K562 (cell line): ENCODE results near the gene TMEM33. TPM values are rescaled to one million over a fixed set of nuclear protein-coding genes. Genes with fewer than 3 reads are reported as not detected.

Source experiments
- ATAC-seq: fragments of 200-7000 bp; cut with Tn5 transposase; 3 replicates; pipeline ENCODE4 v1.9.1; 2020; ENCODE audit warnings: moderate library complexity
- BruUV-seq: library from RNA; stranded (reverse); fragments of 400-500 nt; replicated peaks from 2 replicates; lab custom pipeline; 2021; lab: Mats Ljungman, UMichigan
- CTCF ChIA-PET: fragments of 300-600 bp; formaldehyde crosslinking; extraction: SDS; loops from one replicate; lab custom pipeline; 2021; ENCODE audit warnings: low intra/inter-chr PET ratio; lab: Yijun Ruan, JAX
- POLR2A ChIA-PET: fragments of 300-600, 350-650 bp; sonication (Branson Sonifier 250); formaldehyde crosslinking; extraction: SDS; loops from one replicate; lab custom pipeline; 2021; ENCODE audit warnings: antibody characterized with exemption, inconsistent platforms; lab: Yijun Ruan, JAX
- DNase-seq, 4 experiments: peaks; one replicate each; pipeline versions ENCODE4 v3.0.0 to v3.0.0-alpha.2; 2011 to 2018; ENCODE audit warnings: low spot score in 3 of 4, mixed read lengths in 3 of 4; ENCODE audit errors: extremely low read depth in 1 of 4
- FAIRE-seq: peaks from 2 replicates; lab custom pipeline; 2011; peaks lifted over from hg19 to GRCh38; lab: Jason Lieb, UNC
- H2AFZ ChIP-seq: 2 replicates; pipeline ENCODE4 v1.6.0; 2011; ENCODE audit warnings: low read depth, low read length, control low read depth, inconsistent platforms
- H3K27ac ChIP-seq: fragments of 200-600 bp; 3 replicates; pipeline ENCODE4 v1.8.0; 2011; ENCODE audit warnings: low read depth, mild to moderate bottlenecking, control low read depth, inconsistent platforms, low read length, moderate library complexity, mixed read lengths; ENCODE audit errors: extremely low read depth
- H3K27me3 ChIP-seq, 2 experiments: fragments of 300-600 bp in 1 of 2; 2 replicates in 1 of 2; 3 replicates in 1 of 2; pipeline versions ENCODE4 v1.6.0 to v1.8.0; 2011; ENCODE audit warnings: inconsistent platforms in 2 of 2, low read length in 2 of 2, mild to moderate bottlenecking in 1 of 2, mixed read lengths in 1 of 2, moderate library complexity in 1 of 2; ENCODE audit not compliant: control insufficient read depth in 2 of 2, insufficient read depth in 2 of 2
- H3K36me3 ChIP-seq: fragments of 300-600 bp; 3 replicates; pipeline ENCODE4 v1.8.0; 2011; ENCODE audit warnings: mild to moderate bottlenecking, low read length, inconsistent platforms; ENCODE audit not compliant: control insufficient read depth, insufficient read depth
- H3K4me1 ChIP-seq, 2 experiments: fragments of 200-600 bp in 1 of 2; replicated peaks in 1 of 2; 2 replicates in 1 of 2; 3 replicates in 1 of 2; pipeline versions ENCODE4 v1.5.1 to v1.8.0; 2011; ENCODE audit warnings: inconsistent platforms in 2 of 2, low read length in 2 of 2, mild to moderate bottlenecking in 1 of 2, mixed read lengths in 1 of 2, moderate library complexity in 1 of 2; ENCODE audit not compliant: control insufficient read depth in 2 of 2, insufficient read depth in 2 of 2
- H3K4me2 ChIP-seq: 2 replicates; pipeline ENCODE4 v1.6.1; 2011; ENCODE audit warnings: low read length, control low read depth, inconsistent platforms, mixed read lengths; ENCODE audit not compliant: insufficient read depth
- H3K4me3 ChIP-seq: fragments of 200-600 bp; sonication (generic), shearing (Covaris generic); 2 replicates; pipeline ENCODE4 v1.5.1; 2016; ENCODE audit warnings: control low read depth, inconsistent platforms
- H3K79me2 ChIP-seq: fragments of 200-600 bp; 3 replicates; pipeline ENCODE4 v1.8.0; 2011; ENCODE audit warnings: low read length, inconsistent platforms; ENCODE audit not compliant: control insufficient read depth, insufficient read depth
- H3K9ac ChIP-seq, 2 experiments: 2 replicates each; pipeline versions ENCODE4 v1.6.0 to v1.6.1; 2011; ENCODE audit warnings: low read depth in 2 of 2, low read length in 2 of 2, control low read depth in 1 of 2, inconsistent platforms in 1 of 2, mild to moderate bottlenecking in 1 of 2, mixed read lengths in 1 of 2; ENCODE audit not compliant: insufficient read depth in 1 of 2
- H3K9me1 ChIP-seq: one replicate; pipeline ENCODE4 v1.6.0; 2011; ENCODE audit warnings: inconsistent platforms, mild to moderate bottlenecking, low read length, moderate library complexity; ENCODE audit not compliant: control insufficient read depth, insufficient read depth
- H3K9me3 ChIP-seq: replicated peaks from 2 replicates; pipeline ENCODE4 v1.5.1; 2011; ENCODE audit warnings: low read depth, low read length, inconsistent platforms; ENCODE audit not compliant: control insufficient read depth, insufficient read depth
- H4K20me1 ChIP-seq: replicated peaks from 2 replicates; pipeline ENCODE4 v1.6.1; 2011; ENCODE audit warnings: low read length, inconsistent platforms, mixed read lengths; ENCODE audit not compliant: control insufficient read depth, insufficient read depth
- ADNP ChIP-seq: fragments of 200-800 bp; sonication (Bioruptor generic); IDR thresholded peaks from 2 replicates; pipeline ENCODE4 v1.6.1; 2016; ENCODE audit warnings: missing genetic modification characterization, missing compliant biosample characterization
- AFF4 ChIP-seq: sonication (generic); formaldehyde crosslinking; IDR thresholded peaks from 2 replicates; pipeline ENCODE4 v1.8.0; 2023; ENCODE audit warnings: mild to moderate bottlenecking, missing genetic modification reagents
- ASH1L ChIP-seq: fragments of 450-650 bp; IDR thresholded peaks from 2 replicates; pipeline ENCODE4 v1.6.1; 2018; ENCODE audit warnings: borderline replicate concordance, mild to moderate bottlenecking, low read depth; ENCODE audit not compliant: partially characterized antibody
- DLX4 ChIP-seq: fragments of 250-450 bp; sonication (Bioruptor Pico); IDR thresholded peaks from 2 replicates; pipeline ENCODE4 v1.6.1; 2021; ENCODE audit warnings: mild to moderate bottlenecking
- GABPB1 ChIP-seq: sonication (generic); formaldehyde crosslinking; IDR thresholded peaks from 2 replicates; pipeline ENCODE4 v1.8.0; 2022; ENCODE audit warnings: mild to moderate bottlenecking, missing genetic modification reagents
- KDM4B ChIP-seq, 2 experiments: fragments of 450-650 bp in 1 of 2; sonication (generic) in 1 of 2; IDR thresholded peaks; 2 replicates each; pipeline ENCODE4 v1.6.1; 2016 to 2017; ENCODE audit warnings: borderline replicate concordance in 2 of 2, antibody characterized with exemption in 1 of 2, low read depth in 1 of 2, mild to moderate bottlenecking in 1 of 2
- MECOM ChIP-seq: fragments of 250-450 bp; sonication (Bioruptor Pico); IDR thresholded peaks from 2 replicates; pipeline ENCODE4 v1.8.0; 2022; ENCODE audit warnings: inconsistent platforms
- MTA1 ChIP-seq: fragments of 450-650 bp; IDR thresholded peaks from 2 replicates; pipeline ENCODE4 v1.6.1; 2017; ENCODE audit warnings: borderline replicate concordance
- TGIF2 ChIP-seq: sonication (generic); formaldehyde crosslinking; IDR thresholded peaks from 2 replicates; pipeline ENCODE4 v1.8.1; 2022; ENCODE audit warnings: mild to moderate bottlenecking, missing genetic modification reagents, moderate library complexity
- ZNF41 ChIP-seq: fragments of 250-450 bp; sonication (Bioruptor Pico); conservative IDR thresholded peaks from 2 replicates; pipeline ENCODE4 v1.4.0; 2020; ENCODE audit warnings: mild to moderate bottlenecking
- ZNF655 ChIP-seq: fragments of 250-450 bp; sonication (Bioruptor Pico); IDR thresholded peaks from 2 replicates; pipeline ENCODE4 v1.5.0; 2021
- WGBS: fragments of 100-300 bp; shearing (Covaris generic); methylation state at CpG from one replicate; pipeline ENCODE4 v1.1.6; 2016; ENCODE audit warnings: low coverage, mixed read lengths; ENCODE audit not compliant: insufficient coverage; ENCODE audit errors: missing lambda C conversion rate; 5-methylcytosine and 5-hydroxymethylcytosine counted together
- in situ Hi-C: fragments of 300-500 bp; cut with MboI; formaldehyde crosslinking; loops from 4 replicates; pipeline ENCODE4 v1.15.0; 2018; ENCODE audit warnings: inconsistent platforms, mixed read lengths
- intact Hi-C: fragments of 100-400 bp; cut with micrococcal nuclease; formaldehyde crosslinking; loops from 2 replicates; pipeline ENCODE4 v1.14.2; 2022
- polyA plus RNA-seq, 8 experiments: library from polyadenylated mRNA; depleted of rRNA in 4 of 8; stranded (reverse) in 5 of 8; unstranded in 3 of 8; fragments of >200 nt; fragmentation: Nextera tagmentation in 2 of 8; fragmentation: Illumina TruSeq in 1 of 8; extraction: Ambion mirVana in 2 of 8; extraction: Trizol in 1 of 8; gene quantifications; 2 replicates each; pipeline versions ENCODE4 v1.2.1 to v1.2.3, GENCODE V29; 2011 to 2014; ENCODE audit warnings: inconsistent platforms in 1 of 8, missing spikeins in 1 of 8
- total RNA-seq, 7 experiments: library from RNA; depleted of rRNA in 6 of 7; stranded (reverse); fragments of >200 nt in 6 of 7; fragmentation: Illumina TruSeq in 2 of 7; extraction: Trizol in 2 of 7; gene quantifications; 2 replicates each; pipeline versions ENCODE4 v1.2.1 to v1.2.3, GENCODE V29; 2011 to 2021; ENCODE audit warnings: low replicate concordance in 1 of 7

The TMEM33 gene
- total and polyA plus RNA-seq, 9 of the 15 experiments (the other 6 are each of a cell fraction or from before 2014, with no cell fraction given) = 16.8 to 85.9 (median 67.9) TPM

GRCh38 chr4:41888687-41889074 lies 46.5 kb upstream of the TMEM33 start:
- Histone ChIP-seq H3K4me2 (no peak overlapping the region), H3K27me3 (peaks cover 1 to 3% of the 10 kb centered on the region in 2 experiments; a peak in 3 of 5 replicates), H3K9me3 (no peaks in the 10 kb centered on the region), H3K27ac (no peak overlapping the region), H3K9me1 (no peaks in the 10 kb centered on the region), H4K20me1 (no peaks in the 10 kb centered on the region), H3K79me2 (no peaks in the 10 kb centered on the region), H3K4me1 (no peaks in the 10 kb centered on the region), H3K4me3 (no peak overlapping the region), H3K9ac (no peak overlapping the region), H2AFZ (no peak overlapping the region), H3K36me3 (no peaks in the 10 kb centered on the region)
- no TSS peak for BruUV-seq
- in situ Hi-C loops = loop anchor here (5.0 to 10.0 kb wide), 2 partner anchors 196 to 604 kb away; no protein-coding TSS in a partner anchor
- intact Hi-C loops = loop anchor here (1.0 to 5.0 kb wide), 2 partner anchors 96 to 195 kb away; no protein-coding TSS in a partner anchor
- no peak for FAIRE-seq
- TF ChIP-seq KDM4B (IDR thresholded peaks at IDR 0.05; ENCODE audit: borderline replicate concordance in 2 of 2, low read depth in 1 of 2) (no peak), DLX4 (CRISPR knock-in tag) (no peak), AFF4 (CRISPR knock-in tag) (no peak), TGIF2 (CRISPR knock-in tag) (no peak), MTA1 (no peak), ZNF41 (CRISPR knock-in tag) (no peak), GABPB1 (CRISPR knock-in tag) (no peak), ASH1L (no peak), MECOM (CRISPR knock-in tag) (no peak), ADNP (tag) (no peak), ZNF655 (CRISPR knock-in tag) (no peak)
- CTCF ChIA-PET = interaction anchor here (0.7 to 2.8 kb wide), 2 partner anchors 37 to 196 kb away, joined by 3 to 24 read pairs; no protein-coding TSS in a partner anchor
- 0% methylated on average over 1 of the region's 1 CpG for WGBS
- DNase-seq = no peak
- POLR2A ChIA-PET = no interaction called here
- ATAC-seq = no peak
